Vagina (tissue), 2 donors: ENCODE data around the gene NR2F1-AS1. TPM values are rescaled to one million over a fixed set of nuclear protein-coding genes. Genes with fewer than 3 reads are reported as not detected.

Experiments
- DNase-seq, 2 donors: peaks; one replicate each; pipeline ENCODE4 v3.0.0-alpha.2; 2017; ENCODE audit errors: extremely low spot score in 2 of 2
- H3K27ac ChIP-seq: fragments of 200-600 bp; sonication (generic); one replicate; pipeline ENCODE4 v1.5.1; 2019
- H3K27me3 ChIP-seq: fragments of 200-600 bp; sonication (generic); one replicate; pipeline ENCODE4 v1.5.1; 2019
- H3K36me3 ChIP-seq, 2 donors: fragments of 200-600 bp; sonication (generic); one replicate each; pipeline ENCODE4 v1.5.1; 2017 to 2019
- H3K4me1 ChIP-seq: fragments of 200-600 bp; sonication (generic); one replicate; pipeline ENCODE4 v1.5.1; 2019
- H3K4me3 ChIP-seq, 2 donors: fragments of 200-600 bp; sonication (generic); 1 replicate in 1 of 2; 2 replicates in 1 of 2; pipeline ENCODE4 v1.5.1; 2016 to 2019
- H3K9me3 ChIP-seq: fragments of 200-600 bp; sonication (generic); one replicate; pipeline ENCODE4 v1.5.1; 2019
- CTCF ChIP-seq, 3 experiments: fragments of 450-650 bp in 2 of 3; fragments of 200-600 bp in 1 of 3; sonication (generic) in 1 of 3; IDR thresholded peaks; one replicate each; pipeline ENCODE4 v1.5.1; 2017 to 2019; ENCODE audit warnings: antibody characterized with exemption in 3 of 3, mild to moderate bottlenecking in 2 of 3, moderate library complexity in 2 of 3
- POLR2A ChIP-seq, 2 donors: fragments of 450-650 bp; IDR thresholded peaks; one replicate each; pipeline ENCODE4 v1.6.1; 2017; ENCODE audit warnings: antibody characterized with exemption in 2 of 2, mild to moderate bottlenecking in 2 of 2, moderate library complexity in 2 of 2
- POLR2AphosphoS5 ChIP-seq, 2 donors: sonication (generic); formaldehyde crosslinking; IDR thresholded peaks; one replicate each; pipeline ENCODE4 v1.9.0; 2017; ENCODE audit warnings: antibody characterized with exemption in 2 of 2, mild to moderate bottlenecking in 2 of 2, low read depth in 1 of 2; ENCODE audit not compliant: insufficient read depth in 1 of 2
- intact Hi-C: fragments of 100-400 bp; cut with DNase I; formaldehyde crosslinking; loops from one replicate; pipeline ENCODE4 v1.15.1; 2023
- total RNA-seq: library from RNA; depleted of rRNA; stranded (reverse); fragments of >200 nt; gene quantifications from one replicate; pipeline ENCODE4 v1.2.3, GENCODE V29; 2016

The NR2F1-AS1 gene
- total RNA-seq, 1 donor from 2014 or later: 22.3 TPM

GRCh38 chr5:93594591-93595419, 13.8 kb upstream of the NR2F1-AS1 start:
- intact Hi-C loops: no loop called here
- peaks cover 32% of the 10 kb centered on the region for H3K4me1 ChIP-seq
- H3K27ac ChIP-seq: peak overlapping the region; percentile 62
- TF ChIP-seq CTCF (IDR thresholded peaks at IDR 0.05): no peak
- TF ChIP-seq POLR2AphosphoS5 (IDR thresholded peaks at IDR 0.05; ENCODE audit: insufficient read depth in 1 of 2, low read depth in 1 of 2): peak in 1 of 2 donors; percentile 23
- H3K27me3 ChIP-seq: no peaks in the 10 kb centered on the region
- H3K36me3 ChIP-seq: no peaks in the 10 kb centered on the region
- H3K4me3 ChIP-seq: no peak overlapping the region
- H3K9me3 ChIP-seq: no peaks in the 10 kb centered on the region
- DNase-seq: no peak

- peak overlapping the region; percentile 90 for H3K27ac ChIP-seq
- DNase-seq: no peak
- intact Hi-C loops: no loop called here
Observed at GRCh38 chr5:93593476-93594131, 12.6 kb upstream of the NR2F1-AS1 start.

GRCh38 chr5:93592883-93593282, 11.9 kb upstream of the NR2F1-AS1 start:
- no peaks in the 10 kb centered on the region for H3K9me3 ChIP-seq
- no peaks in the 10 kb centered on the region for H3K36me3 ChIP-seq
- no peak for DNase-seq
- peak overlapping the region; percentile 90 for H3K27ac ChIP-seq
- H3K4me3 ChIP-seq: peak overlapping the region in 1 of 2 donors; percentile 16
- peaks cover 31% of the 10 kb centered on the region for H3K4me1 ChIP-seq
- intact Hi-C loops: no loop called here
- TF ChIP-seq POLR2AphosphoS5 (IDR thresholded peaks at IDR 0.05; ENCODE audit: insufficient read depth in 1 of 2, low read depth in 1 of 2): no peak
- TF ChIP-seq CTCF (IDR thresholded peaks at IDR 0.05): no peak
- TF ChIP-seq POLR2A (IDR thresholded peaks at IDR 0.05): no peak
- no peaks in the 10 kb centered on the region for H3K27me3 ChIP-seq

More at GRCh38 chr5:93593476-93594131, 12.6 kb upstream of the NR2F1-AS1 start:
- no peak for TF ChIP-seq POLR2AphosphoS5 (IDR thresholded peaks at IDR 0.05; ENCODE audit: insufficient read depth in 1 of 2, low read depth in 1 of 2)
- TF ChIP-seq CTCF (IDR thresholded peaks at IDR 0.05): no peak
- no peak for TF ChIP-seq POLR2A (IDR thresholded peaks at IDR 0.05)
- Histone ChIP-seq H3K4me3 (peak overlapping the region in 1 of 2 donors; percentile 10), H3K4me1 (peaks cover 32% of the 10 kb centered on the region), H3K36me3 (no peaks in the 10 kb centered on the region), H3K27me3 (no peaks in the 10 kb centered on the region), H3K9me3 (no peaks in the 10 kb centered on the region)

GRCh38 chr5:93591323-93591945, 10.4 kb upstream of the NR2F1-AS1 start:
- Histone ChIP-seq H3K4me1 (peaks cover 27% of the 10 kb centered on the region), H3K27me3 (no peaks in the 10 kb centered on the region), H3K27ac (peak overlapping the region; percentile 90), H3K4me3 (peak overlapping the region; percentile 5 to 16), H3K36me3 (no peaks in the 10 kb centered on the region), H3K9me3 (no peaks in the 10 kb centered on the region)
- intact Hi-C loops: no loop called here
- TF ChIP-seq POLR2A (IDR thresholded peaks at IDR 0.05) (no peak), CTCF (IDR thresholded peaks at IDR 0.05) (no peak), POLR2AphosphoS5 (IDR thresholded peaks at IDR 0.05; ENCODE audit: insufficient read depth in 1 of 2, low read depth in 1 of 2) (no peak)
- DNase-seq: peak in 1 of 2 donors; percentile 79
